Mucosa of descending colon (tissue), 3 donors: ENCODE results near the gene DUXA. TPM values are rescaled to one million over a fixed set of nuclear protein-coding genes. Genes with fewer than 3 reads are reported as not detected.
"Not testable (repeated sequence)": the region's sequence is repeated elsewhere in the genome, so short reads cannot be mapped to it uniquely, and the experiment has no call there.

ENCODE experiments used
- ATAC-seq: fragments of 200-7000 bp; cut with Tn5 transposase; one replicate; pipeline ENCODE4 v1.9.1; 2020; ENCODE audit warnings: mild to moderate bottlenecking, moderate library complexity
- DNase-seq, 3 donors: peaks; one replicate each; pipeline ENCODE4 v3.0.0-alpha.2; 2020
- H3K36me3 ChIP-seq: fragments of 200-600 bp; one replicate; pipeline ENCODE4 v1.8.0; 2021; ENCODE audit warnings: low read depth, mild to moderate bottlenecking
- H3K4me1 ChIP-seq: fragments of 200-600 bp; one replicate; pipeline ENCODE4 v1.8.0; 2021; ENCODE audit warnings: low read depth, mild to moderate bottlenecking
- H3K4me3 ChIP-seq: fragments of 200-600 bp; one replicate; pipeline ENCODE4 v1.8.0; 2021; ENCODE audit warnings: mild to moderate bottlenecking
- H3K9me3 ChIP-seq: fragments of 200-600 bp; one replicate; pipeline ENCODE4 v1.8.0; 2021; ENCODE audit warnings: mild to moderate bottlenecking
- CTCF ChIP-seq: fragments of 200-600 bp; IDR thresholded peaks from one replicate; pipeline ENCODE4 v1.8.0; 2022; ENCODE audit warnings: antibody characterized with exemption, mild to moderate bottlenecking
- intact Hi-C, 2 donors: fragments of 100-400 bp; cut with DNase I in 1 of 2; cut with micrococcal nuclease in 1 of 2; formaldehyde crosslinking; loops; one replicate each; pipeline versions ENCODE4 v1.11.0 to v1.11.1; 2022; cut with DNase I, micrococcal nuclease
- total RNA-seq, 3 donors: library from RNA; stranded (reverse); fragmentation: NEBNext Ultra II Directional in 2 of 3; extraction: Animal tissue kit (Norgen Biotek cat#: 25700) in 2 of 3; gene quantifications; one replicate each; pipeline versions ENCODE4 v1.2.1 to v1.2.4, GENCODE V29; 2021 to 2023
- donor health status: DM: no; HTN: no; CAD: no; lungs with moderate emphysema.
- donor health status: DM: no; HTN: no; CAD: no.
- donor health status: DM: no; HTN: yes; CAD: no.

Gene DUXA
- total RNA-seq, 3 donors from 2014 or later = not detected

GRCh38 chr19:57161985-57162539 lies 5.2 kb downstream of the DUXA start:
- TF ChIP-seq CTCF = no peak
- Histone ChIP-seq H3K4me1 (no peaks in the 10 kb centered on the region), H3K4me3 (no peak overlapping the region), H3K9me3 (peaks cover 25% of the 10 kb centered on the region), H3K36me3 (no peaks in the 10 kb centered on the region)
- ATAC-seq (no peak), DNase-seq (no peak)
- intact Hi-C loops = no loop called here

- intact Hi-C loops = no loop called here
- Histone ChIP-seq H3K4me3 (no peak overlapping the region), H3K36me3 (no peaks in the 10 kb centered on the region), H3K4me1 (no peaks in the 10 kb centered on the region), H3K9me3 (peaks cover 29% of the 10 kb centered on the region)
- TF ChIP-seq CTCF = no peak
- ATAC-seq (no peak), DNase-seq (no peak)
Measured at GRCh38 chr19:57152921-57153320, 14.4 kb downstream of the DUXA start.

- H3K4me1 ChIP-seq = no peaks in the 10 kb centered on the region
- peaks cover 60% of the 10 kb centered on the region for H3K9me3 ChIP-seq
- intact Hi-C loops = no loop called here
- no peak for TF ChIP-seq CTCF
- H3K36me3 ChIP-seq = no peaks in the 10 kb centered on the region
- DNase-seq = no peak
- no peak for ATAC-seq
- no peak overlapping the region for H3K4me3 ChIP-seq
Measured at GRCh38 chr19:57141699-57142098, 25.6 kb downstream of the DUXA start.

- Histone ChIP-seq H3K4me3 (no peak overlapping the region), H3K9me3 (peaks cover 47% of the 10 kb centered on the region), H3K36me3 (no peaks in the 10 kb centered on the region), H3K4me1 (no peaks in the 10 kb centered on the region)
- DNase-seq (no peak), ATAC-seq (no peak)
- TF ChIP-seq CTCF = no peak
- intact Hi-C loops = no loop called here
Measured at GRCh38 chr19:57135797-57136196, 31.5 kb downstream of the DUXA start.

- H3K4me3 ChIP-seq, H3K4me1 ChIP-seq, intact Hi-C loops, ATAC-seq, H3K36me3 ChIP-seq, DNase-seq: not testable (repeated sequence)
- H3K9me3 ChIP-seq = peaks cover 32% of the 10 kb centered on the region
Measured at GRCh38 chr19:57127403-57127802, 39.9 kb downstream of the DUXA start.

GRCh38 chr19:57123882-57124281 lies 43.4 kb downstream of the DUXA start:
- Histone ChIP-seq H3K36me3 (no peaks in the 10 kb centered on the region), H3K4me1 (no peaks in the 10 kb centered on the region), H3K4me3 (no peak overlapping the region), H3K9me3 (peaks cover 36% of the 10 kb centered on the region)
- ATAC-seq (no peak), DNase-seq (no peak)
- intact Hi-C loops = no loop called here
- TF ChIP-seq CTCF = no peak
